ENCODE data around the gene SMARCAL1.

DNA sequence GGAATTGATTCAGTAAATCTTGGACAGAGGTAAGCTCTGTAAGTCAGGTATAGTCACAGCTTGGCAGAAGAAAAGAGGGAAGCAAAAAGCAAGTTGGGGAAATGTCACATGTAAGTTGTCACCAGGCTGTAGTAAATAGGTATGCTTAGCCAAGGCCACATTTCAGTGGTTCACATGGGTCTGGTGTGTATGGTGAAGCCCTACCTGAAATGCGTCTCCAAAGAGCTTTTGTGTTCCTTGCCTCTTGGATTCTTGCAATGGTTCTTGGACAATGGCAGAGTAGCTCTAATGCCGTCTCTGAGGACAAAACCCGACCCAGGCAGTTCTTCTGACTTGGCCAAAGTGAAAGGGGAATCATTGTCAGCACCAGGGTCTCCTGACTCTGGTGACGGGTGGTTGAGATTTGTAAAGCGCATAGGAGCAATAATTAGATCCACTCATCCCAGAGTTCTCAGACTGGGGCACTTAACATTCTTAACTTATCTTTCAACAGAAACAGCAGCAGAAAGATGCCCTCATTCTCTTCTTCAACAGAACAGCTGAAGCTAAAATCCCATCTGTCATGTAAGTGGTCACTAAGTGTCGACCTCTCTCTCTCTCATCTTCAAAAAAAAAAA is 51.9 kb downstream of the SMARCAL1 start:
- TF ChIP-seq EZH2 (IDR thresholded peaks at IDR 0.05; ENCODE audit: low read depth): no peak
- TF ChIP-seq, protein P1, sequence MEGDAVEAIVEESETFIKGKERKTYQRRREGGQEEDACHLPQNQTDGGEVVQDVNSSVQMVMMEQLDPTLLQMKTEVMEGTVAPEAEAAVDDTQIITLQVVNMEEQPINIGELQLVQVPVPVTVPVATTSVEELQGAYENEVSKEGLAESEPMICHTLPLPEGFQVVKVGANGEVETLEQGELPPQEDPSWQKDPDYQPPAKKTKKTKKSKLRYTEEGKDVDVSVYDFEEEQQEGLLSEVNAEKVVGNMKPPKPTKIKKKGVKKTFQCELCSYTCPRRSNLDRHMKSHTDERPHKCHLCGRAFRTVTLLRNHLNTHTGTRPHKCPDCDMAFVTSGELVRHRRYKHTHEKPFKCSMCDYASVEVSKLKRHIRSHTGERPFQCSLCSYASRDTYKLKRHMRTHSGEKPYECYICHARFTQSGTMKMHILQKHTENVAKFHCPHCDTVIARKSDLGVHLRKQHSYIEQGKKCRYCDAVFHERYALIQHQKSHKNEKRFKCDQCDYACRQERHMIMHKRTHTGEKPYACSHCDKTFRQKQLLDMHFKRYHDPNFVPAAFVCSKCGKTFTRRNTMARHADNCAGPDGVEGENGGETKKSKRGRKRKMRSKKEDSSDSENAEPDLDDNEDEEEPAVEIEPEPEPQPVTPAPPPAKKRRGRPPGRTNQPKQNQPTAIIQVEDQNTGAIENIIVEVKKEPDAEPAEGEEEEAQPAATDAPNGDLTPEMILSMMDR (conservative IDR thresholded peaks at IDR 0.05): no peak

Data from PC-9 (cell line).